ENCODE results near the gene DDIT3.

The DDIT3 gene

DNA sequence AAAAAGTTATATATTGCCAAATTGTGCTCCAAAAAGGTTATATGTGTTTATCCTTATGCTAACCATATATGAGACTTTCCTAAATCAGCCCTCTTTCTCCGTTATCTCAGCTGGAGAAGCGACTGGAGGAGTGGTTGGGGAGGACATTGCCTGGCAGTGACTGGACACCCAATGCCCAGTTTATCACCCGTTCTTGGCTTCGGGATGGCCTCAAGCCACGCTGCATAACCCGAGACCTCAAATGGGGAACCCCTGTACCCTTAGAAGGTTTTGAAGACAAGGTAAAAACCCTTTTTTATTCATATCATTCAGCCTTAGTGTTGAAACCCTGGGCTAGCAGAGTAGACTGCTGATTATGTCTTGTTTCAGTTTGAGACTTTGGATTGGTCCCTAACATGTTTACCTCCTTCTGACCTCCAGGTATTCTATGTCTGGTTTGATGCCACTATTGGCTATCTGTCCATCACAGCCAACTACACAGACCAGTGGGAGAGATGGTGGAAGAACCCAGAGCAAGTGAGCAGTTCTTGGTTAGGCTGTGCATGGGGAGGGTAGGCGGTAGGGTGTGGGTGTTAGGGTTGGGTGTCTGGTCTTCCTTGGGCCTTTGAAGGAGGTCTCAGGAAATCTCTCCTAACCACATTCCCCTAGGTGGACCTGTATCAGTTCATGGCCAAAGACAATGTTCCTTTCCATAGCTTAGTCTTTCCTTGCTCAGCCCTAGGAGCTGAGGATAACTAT lies 8.6 kb downstream of the DDIT3 start:
- TF ChIP-seq, protein P1, sequence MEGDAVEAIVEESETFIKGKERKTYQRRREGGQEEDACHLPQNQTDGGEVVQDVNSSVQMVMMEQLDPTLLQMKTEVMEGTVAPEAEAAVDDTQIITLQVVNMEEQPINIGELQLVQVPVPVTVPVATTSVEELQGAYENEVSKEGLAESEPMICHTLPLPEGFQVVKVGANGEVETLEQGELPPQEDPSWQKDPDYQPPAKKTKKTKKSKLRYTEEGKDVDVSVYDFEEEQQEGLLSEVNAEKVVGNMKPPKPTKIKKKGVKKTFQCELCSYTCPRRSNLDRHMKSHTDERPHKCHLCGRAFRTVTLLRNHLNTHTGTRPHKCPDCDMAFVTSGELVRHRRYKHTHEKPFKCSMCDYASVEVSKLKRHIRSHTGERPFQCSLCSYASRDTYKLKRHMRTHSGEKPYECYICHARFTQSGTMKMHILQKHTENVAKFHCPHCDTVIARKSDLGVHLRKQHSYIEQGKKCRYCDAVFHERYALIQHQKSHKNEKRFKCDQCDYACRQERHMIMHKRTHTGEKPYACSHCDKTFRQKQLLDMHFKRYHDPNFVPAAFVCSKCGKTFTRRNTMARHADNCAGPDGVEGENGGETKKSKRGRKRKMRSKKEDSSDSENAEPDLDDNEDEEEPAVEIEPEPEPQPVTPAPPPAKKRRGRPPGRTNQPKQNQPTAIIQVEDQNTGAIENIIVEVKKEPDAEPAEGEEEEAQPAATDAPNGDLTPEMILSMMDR (IDR thresholded peaks at IDR 0.05) = no peak

DNA sequence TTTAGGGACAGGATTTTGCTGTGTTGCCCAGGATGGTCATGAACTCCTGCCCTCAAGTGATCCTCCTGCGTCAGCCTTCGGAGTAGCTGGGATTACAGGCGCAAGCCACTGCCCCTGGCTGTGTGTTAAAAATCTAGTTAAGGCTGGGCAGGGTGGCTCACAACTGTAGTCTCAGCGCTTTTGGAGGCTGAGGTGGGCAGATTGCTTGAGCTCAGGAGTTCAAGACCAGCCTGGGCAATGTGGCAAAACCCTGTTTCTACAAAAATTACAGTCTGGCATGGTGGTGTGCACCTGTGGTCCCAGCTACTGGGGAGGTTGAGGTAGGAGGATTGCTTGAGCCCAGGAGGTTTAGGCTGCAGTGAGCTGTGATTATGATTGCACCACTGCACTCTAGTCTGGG lies 9.2 kb downstream of the DDIT3 start:
- TF ChIP-seq, protein P1 (IDR thresholded peaks at IDR 0.05) = no peak

DNA sequence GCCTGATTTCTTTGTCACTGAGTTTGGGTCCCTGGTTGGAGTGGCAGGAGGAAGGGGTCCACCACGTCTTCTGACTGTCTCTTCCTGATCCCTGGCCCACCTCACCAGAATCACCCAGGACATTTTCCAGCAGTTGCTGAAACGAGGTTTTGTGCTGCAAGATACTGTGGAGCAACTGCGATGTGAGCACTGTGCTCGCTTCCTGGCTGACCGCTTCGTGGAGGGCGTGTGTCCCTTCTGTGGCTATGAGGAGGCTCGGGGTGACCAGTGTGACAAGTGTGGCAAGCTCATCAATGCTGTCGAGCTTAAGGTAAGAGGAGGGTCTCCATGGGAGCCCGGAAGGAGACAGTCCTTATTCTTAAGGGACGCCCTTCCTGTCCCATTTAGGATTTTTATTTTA lies 20.1 kb downstream of the DDIT3 start:
- TF ChIP-seq, protein P1 (IDR thresholded peaks at IDR 0.05) = no peak

DNA sequence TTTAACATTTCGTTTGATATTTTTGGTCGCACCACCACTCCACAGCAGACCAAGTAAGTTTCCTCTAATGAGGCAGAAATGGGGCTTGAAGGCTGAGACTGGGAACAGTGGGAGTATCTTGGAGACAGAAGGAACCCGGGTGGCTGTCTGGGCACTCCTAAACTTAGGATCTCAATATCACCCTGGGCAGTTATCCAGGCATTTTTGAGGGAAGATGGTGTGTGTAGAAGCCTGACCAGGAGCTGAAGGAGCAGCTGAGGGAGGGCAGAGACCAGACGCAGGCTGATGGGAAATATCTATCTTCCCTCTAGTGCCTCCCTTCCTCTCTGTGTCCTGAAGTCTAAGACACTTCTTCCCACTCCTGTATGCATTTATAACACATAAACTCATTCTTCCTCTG lies 21.7 kb downstream of the DDIT3 start:
- TF ChIP-seq, protein P1 (IDR thresholded peaks at IDR 0.05) = no peak

DNA sequence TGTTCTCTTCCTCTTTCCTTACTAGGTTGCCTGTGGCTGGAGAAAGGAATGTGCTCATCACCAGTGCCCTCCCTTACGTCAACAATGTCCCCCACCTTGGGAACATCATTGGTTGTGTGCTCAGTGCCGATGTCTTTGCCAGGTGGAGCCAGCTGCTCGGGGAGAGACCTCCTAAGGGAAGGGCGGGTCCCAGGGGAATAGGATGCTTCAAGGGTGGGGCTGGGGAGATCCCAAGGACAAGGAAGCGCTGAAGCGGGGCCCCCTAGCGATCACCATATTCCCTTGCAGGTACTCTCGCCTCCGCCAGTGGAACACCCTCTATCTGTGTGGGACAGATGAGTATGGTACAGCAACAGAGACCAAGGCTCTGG lies 22.2 kb downstream of the DDIT3 start:
- TF ChIP-seq, protein P1 (IDR thresholded peaks at IDR 0.05) = no peak

DNA sequence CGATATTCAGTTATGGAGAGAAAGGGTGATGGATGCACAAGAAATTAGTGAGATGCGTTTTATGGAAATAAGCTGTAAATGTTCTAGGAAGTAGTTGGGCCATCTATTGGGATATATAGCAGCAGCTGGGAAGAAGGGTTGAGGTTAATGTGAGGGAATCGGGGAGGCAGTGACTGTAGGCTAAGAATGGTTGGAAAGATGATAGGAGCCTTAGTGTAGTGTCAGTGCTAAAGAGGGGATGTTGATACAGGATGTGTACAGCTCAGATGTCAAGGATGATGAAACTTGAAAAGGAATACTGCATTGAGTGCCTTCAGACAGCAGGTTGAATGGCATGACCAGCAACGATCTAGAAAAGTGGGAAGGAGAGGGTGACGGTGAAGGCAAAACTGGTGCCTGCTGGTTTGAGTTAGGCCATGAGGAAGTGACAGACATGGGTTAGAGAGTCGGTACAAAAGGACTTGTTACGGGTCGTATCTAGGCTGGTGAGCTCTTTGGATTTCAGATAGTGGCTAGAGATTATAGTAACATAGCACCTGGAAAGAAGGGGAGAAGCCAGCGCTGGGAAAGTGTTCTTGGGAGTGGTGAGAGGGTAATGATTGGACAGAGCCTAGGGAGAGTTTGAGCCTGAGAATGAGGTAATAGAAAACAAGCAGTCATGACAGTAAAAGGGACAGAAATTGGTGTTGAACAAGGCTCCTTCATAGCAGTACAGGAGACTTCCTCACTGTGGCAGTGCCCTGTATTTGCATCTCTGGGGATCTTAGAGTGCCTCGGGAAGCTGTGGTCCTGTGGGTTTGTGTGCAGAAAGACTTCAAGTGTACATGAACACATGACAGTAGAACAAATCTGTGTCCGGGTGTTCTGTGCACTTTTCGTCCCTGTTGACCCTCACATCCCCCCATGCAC lies 22.8 kb downstream of the DDIT3 start:
- TF ChIP-seq, protein P1 (IDR thresholded peaks at IDR 0.05) = no peak

DNA sequence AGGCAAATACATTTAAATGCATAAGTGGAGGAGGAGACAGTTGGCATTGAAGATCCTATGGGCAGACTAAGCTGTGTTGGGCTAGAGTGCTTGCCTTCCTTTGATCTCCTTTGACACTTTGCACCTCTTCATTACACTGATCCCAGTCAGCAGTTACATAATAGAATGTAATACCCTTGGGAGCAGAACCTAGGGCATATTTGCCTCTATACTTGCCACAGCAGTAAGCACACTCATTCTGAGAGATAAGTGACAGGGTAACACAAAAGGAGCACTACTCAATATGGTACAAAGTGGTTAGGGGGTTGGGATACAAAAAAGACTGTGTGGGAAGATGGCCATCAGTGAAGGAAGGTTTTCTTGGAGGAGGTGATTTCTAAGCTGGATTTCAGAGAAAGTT lies 23.5 kb downstream of the DDIT3 start:
- TF ChIP-seq, protein P1 (IDR thresholded peaks at IDR 0.05) = no peak
